ENCODE data around the gene RAB43.
A peak's percentile ranks its signal among the peaks of the same experiment; 100 is the strongest.
"Not testable (repeated sequence)": the region's sequence is repeated elsewhere in the genome, so short reads cannot be mapped to it uniquely, and the experiment has no call there.

RAB43 gene

DNA sequence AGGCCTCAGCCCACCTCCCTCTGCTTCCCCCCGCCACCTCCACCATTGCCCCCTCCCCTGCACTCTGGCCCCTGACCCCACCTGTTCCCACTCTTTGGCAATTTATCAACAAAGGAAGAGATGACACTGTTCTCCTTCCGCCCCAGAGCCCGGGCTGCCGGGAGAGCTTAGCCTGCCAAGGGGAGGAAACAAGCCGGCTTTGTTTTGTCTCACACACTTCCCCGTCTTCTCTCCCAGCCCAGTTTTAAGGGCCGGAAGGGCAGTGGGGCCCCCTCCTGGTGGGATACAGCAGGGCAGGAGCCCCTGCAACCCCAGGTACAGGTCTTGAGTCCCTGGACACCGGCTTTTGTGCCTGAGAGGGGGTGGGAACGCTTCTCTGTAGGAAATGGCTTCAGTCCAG, 33.7 kb downstream of the RAB43 start:
- not testable (repeated sequence) for DNase-seq

DNA sequence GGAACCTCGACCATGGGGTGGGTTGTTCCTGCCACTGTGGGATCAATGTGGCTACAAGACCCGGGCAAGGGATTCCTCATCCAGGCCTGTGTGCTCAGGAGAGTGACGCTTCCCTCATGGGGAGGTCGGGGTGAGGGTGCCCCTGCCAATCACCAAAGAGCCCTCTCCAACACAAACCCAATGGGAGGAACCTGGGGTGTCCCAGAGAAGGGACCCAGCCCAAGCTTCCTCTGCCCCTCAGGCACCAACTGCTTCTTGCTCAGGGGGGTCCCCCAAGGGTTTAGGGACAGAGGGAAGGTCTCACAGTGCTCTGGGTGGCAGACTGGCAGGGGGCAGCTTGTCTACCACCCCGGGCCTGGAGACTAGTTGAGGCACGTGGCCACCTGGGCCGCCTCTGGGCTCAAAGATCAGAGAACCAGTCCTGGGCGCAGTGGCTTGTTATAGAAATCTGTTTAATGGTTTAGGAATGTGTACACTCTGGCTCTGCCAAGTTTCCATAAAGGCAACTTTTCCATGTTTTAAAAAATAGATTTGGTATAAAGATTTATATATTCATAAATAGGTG, 34.4 kb downstream of the RAB43 start:
- no peak for DNase-seq

DNA sequence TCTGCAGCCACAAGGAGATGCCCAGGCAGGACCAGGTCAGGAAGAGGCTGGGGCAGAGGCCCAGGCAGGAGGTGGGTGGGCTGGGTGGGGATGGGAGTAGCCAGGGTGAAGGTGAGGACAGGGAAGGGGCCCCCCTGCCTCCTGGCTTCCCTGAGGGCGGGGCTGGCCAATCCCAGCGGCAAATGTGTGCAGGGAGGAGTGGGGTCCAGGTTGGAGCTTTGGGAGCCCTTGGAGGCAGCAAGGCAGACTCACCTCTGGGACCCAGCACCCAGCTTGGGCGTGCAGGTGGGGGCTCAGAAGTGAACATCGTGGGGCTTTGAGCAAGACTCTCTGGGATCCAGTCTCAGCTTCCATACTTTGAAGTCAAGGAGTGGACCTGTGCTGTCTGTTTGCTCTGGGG, 35.8 kb downstream of the RAB43 start:
- no peak for DNase-seq

DNA sequence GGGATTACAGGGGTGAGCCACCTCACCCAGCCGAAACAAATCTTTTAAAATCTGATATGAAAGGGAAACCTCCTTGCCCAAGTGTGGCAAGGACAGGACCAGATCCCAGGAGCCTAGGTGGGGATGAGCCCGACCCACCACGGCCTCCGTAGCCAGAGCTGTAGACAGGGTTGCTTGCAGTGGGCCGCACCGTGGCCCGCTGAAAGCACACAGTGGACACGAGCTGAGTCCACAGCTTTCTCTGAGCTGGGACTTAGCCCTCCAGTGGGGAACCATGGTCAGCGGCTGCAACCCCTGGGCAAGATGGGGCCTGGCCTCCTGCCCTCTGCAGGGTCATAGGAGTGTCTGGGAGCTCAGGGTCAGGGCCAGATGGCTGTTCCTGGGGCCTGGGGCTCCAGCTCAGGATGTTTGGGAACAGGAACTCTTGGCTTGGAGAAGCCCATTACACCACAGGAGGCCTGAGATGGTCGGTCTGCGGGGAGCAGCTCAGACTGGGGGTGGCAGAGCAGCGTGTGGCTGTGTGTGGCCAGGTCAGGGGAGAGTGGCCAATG, 36.4 kb downstream of the RAB43 start:
- DNase-seq, result no peak

DNA sequence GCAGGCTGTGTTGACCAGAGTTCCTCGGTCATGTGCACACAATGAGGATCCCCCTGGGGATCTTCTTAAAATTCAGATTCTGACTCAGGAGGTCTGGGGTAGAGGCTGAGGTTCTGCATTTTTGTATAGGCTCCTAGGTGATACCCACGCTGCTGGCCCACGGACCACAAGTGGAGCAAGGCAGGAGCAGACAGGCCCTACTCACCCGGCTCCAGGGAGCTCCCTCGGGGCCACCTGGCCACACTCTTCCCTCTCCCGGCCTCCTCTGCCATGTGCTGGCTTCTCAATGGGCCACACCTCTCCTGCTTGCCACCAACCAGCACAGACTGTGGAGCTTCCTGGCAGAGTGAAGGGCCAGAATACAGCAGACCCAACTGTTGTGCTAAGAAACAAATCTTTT, 37.1 kb downstream of the RAB43 start:
- DNase-seq, result no peak

DNA sequence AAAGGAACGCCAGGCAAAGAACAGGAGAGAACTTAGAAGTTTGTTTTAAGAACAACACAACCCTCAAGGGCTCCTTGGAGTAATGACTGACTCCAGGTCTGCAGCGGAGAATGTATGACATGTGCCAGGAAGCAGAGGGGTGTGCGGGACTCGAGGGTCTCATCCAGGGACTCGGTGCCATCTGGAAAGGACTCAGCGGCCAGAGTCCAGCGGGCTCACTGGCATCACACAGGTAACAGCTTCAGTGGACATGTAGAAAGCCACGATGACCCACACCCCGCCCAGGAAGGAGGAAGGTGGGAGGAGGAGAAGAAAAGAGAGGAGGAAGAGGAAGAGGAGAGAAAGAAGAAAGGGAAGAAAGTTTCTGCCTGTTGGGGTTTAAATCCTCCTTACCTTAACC, 39.6 kb downstream of the RAB43 start:
- DNase-seq, result no peak

DNA sequence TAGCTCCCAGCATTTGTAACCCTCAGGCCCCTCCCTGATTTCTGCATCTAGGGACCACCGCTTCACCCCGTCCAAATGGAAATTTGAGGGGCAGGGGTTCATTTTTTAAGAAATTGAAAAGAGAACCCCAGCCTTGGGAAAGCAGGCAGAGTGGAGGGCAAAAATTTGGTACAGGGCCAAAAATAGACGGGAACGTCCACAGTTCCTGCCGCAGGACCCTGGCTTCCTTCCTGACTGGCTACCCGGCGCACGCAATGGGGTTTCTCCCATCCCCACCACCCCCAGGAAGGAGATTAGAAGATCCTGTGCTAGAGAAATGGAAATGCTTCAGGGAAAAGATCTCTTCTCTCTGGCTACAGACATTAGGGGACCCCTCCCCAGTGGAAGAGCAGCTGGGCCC, 40.1 kb downstream of the RAB43 start:
- no peak for DNase-seq

DNA sequence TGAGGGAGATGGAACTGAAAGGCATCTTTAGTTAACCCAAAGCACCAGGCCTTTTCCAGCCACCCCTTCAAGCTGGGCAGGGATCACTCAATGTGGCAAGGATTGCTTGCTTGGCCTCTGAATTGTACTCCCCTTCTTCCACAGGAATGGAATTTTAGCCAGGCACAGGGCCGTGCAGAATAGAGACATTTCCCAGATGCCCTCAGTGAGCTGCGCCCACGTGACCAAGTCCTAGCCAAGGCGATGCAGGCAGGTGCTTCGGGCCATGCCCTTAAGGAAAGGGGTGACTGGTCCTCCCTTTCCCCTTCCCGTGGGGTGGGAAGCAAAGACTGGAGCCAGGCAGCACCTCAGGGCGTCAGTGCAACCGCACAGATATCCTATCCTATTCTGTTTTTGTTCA, 43.1 kb downstream of the RAB43 start:
- no peak for DNase-seq

DNA sequence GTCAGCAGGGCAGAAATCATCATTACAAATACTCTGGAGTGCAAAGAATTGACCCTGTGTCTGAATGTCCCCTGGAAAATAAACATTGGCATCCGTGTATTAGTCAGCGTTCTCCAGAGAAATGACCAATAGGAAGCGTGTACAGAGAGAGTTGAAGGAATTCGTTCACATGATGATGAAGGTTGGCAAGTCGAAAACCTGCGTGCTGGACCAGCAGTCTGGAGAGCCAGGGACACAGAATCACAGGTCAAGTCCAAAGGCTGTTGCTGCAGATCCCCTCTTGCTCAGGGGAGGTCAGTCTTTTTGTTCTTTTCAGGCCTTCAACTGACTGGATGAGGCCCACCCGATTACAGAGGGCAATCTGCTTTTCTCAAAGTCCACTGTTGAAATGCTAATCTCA, 44.4 kb downstream of the RAB43 start:
- DNase-seq, result no peak

DNA sequence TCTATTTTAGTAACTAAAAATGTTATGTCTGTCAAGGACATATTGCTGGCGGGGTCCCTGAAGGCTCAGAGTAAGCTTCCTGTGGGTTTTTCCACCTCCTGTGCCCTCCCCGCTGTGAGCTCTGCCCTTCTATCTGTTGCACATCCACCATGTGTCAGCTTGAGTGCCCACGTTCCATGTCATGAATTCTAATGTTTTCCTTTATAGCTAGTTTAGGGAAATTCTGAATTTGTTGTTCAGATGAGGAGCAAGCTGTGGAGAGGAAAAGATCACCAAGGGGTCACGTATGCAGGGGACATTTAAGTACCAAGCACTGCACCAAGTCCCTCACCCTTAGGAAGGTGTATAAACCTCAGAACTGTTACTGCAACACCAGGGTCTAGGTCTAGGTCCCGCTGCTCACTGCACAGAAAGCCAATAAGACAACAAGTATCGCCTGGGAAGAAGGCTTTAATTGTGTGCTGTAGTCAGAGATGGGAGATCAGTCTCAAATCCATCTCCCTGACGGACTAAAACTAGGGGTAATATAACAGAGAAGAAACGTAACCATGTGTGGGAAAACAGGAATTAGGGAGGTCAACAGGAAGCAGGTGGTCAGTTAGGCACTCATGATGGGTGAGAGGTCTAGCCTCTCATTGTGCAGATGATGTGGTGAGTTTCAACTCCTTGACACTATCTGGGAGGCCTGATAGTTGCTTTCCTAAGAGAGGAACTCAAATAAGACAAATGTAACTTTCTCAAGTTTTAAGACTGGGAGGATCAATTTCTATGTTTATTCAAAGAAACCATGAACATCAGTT, 51.3 kb downstream of the RAB43 start:
- no peak for DNase-seq

DNA sequence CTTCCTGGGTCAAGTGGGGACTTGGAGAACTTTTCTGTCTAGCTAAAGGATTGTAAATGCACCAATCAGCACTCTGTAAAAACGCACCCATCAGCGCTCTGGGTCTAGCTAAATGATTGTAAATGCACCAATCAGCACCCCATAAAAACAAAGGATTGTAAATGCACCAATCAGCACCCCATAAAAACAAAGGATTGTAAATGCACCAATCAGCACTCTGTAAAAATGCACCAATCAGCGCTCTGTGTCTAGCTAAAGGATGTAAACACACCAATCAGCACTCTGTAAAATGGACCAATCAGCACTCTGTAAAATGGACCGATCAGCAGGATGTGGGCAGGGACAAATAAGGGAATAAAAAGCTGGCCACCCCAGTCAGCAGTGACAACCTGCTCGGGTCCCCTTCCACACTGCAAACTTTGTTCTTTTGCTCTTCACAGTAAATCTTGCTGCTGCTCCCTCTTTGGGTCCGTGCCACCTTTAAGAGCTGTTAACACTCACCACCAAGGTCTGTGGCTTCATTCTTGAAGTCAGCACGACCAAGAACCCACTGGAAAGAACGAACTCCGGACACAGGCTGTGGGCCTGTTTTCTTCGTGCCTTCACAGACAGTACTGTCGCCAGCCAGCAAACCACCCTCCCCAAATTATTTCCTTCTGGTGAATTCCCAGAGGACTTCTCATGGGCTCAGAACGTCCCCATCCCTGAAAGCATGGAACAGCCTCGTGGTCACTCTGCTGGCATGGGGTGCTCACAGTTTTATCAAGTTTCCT, 52.1 kb downstream of the RAB43 start:
- DNase-seq, result not testable (repeated sequence)

DNA sequence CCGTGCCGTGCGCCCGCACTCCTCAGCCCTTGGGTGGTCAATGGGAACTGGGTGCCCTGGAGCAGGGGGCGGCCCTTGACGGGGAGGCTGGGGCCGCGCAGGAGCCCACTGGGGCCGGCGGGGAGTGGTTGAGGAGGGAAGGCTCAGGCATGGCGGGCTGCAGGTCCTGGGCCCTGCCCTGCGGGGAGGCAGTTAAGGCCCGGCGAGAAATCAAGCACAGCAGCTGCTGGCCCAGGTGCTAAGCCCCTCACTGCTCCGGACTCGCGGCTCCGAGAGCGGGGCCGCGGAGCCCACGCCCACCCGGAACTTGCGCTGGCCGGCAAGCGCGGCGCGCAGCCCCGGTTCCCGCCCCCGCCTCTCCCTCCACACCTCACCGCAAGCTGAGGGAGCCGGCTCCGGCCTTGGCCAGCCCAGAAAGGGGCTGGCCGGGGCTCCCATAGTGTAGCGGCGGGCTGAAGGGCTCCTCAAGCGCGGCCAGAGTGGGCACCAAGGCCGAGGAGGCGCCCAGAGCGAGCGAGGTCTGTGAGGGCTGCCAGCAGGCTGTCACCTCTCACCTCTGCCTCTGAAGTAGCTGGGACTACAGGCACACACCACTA, 53.2 kb downstream of the RAB43 start:
- no peak for DNase-seq

DNA sequence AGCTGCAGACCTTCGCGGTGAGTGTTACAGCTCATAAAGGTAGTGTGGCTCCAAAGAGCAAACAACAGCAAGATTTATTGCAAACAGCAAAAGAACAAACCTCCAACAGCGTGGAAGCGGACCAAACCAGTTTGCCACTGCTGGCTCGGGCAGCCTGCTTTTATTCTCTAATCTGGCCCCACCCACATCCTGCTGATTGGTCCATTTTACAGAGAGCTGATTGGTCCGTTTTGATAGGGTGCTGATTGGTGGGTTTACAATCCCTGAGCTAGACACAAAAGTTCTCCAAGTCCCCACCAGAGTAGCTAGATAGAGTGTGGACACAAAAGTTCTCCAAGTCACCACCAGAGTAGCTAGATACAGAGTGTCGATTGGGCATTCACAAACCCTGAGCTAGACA, 53.9 kb downstream of the RAB43 start:
- peak; percentile 15 for DNase-seq

DNA sequence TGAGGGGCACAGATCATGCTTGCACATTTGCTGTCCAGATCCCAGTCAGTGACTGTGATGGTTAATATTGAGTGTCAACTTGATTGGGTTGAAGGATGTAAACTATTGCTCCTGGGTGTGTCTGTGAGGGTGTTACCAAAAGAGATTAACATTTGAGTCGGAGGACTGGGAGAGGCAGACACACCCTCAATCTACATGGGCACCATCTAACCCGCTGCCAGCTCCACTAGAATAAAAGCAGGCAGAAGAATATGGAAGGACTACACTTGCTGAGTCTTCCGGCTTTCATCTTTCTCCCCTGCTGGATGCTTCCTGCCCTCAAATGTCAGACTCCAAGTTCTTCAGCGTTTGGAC, 55.9 kb downstream of the RAB43 start:
- DNase-seq, result no peak

DNA sequence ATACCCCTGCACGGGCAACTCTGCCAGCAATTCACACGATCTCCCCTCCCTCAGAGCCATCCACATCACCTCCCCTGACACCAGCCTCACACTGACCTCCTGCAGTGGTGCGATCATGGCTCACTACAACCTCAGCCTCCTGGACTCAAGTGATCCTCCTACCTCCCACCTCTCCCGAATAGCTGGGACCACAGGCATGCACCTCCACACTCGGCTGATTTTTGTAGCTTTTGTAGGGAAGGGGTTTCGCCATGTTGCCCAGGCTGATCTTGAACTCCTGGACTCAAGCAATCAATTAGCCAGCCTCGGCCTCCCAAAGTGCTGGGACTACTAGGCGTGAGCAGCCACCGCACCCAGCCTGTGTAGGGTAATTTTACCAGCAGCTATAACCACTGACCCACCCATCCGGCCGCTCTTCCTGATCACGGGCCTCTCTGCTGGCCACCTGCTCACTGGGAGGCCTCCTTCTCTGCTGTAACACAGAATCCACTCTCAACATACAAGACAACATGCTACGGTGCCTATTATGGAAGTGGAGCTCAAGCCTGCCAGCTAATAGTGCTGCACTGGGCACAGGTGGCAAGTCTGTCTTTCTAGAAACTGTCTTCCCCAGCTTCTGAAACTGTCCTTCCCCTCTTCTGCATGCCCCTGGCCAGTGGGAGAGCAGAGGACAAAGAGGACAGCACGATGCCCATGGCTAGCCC, 56.4 kb downstream of the RAB43 start:
- no peak for DNase-seq

DNA sequence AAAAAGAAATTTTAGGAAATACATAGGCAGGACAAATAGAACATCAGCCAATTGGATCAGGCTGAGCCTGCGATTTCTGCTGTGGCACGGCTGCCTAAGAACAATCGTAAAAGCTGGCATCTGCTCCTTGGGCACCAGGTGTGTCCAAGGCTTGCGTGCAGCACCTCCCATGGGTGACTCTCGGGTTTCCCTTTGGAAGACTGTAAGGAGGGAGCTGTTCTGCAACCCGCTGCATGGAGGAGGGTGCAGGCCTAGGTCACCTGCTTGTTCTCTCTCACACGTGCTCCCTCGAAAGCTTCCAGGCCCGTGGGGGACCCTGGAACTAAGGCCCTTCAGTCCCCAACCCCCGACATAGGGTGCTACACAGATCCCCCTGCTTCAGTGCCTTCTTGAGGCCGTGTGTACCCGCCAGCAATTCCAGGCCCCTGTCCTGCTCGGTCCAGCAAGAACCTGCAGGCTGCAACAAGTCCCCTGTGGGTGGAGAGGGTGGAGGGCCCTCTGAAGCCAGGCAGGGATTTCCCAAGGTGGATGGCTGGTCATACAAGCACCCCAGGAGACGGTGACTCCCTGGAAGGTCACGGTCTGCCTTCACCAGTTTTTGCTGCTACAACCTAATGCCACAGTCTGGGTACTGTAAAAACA, 57.6 kb downstream of the RAB43 start:
- no peak for DNase-seq

DNA sequence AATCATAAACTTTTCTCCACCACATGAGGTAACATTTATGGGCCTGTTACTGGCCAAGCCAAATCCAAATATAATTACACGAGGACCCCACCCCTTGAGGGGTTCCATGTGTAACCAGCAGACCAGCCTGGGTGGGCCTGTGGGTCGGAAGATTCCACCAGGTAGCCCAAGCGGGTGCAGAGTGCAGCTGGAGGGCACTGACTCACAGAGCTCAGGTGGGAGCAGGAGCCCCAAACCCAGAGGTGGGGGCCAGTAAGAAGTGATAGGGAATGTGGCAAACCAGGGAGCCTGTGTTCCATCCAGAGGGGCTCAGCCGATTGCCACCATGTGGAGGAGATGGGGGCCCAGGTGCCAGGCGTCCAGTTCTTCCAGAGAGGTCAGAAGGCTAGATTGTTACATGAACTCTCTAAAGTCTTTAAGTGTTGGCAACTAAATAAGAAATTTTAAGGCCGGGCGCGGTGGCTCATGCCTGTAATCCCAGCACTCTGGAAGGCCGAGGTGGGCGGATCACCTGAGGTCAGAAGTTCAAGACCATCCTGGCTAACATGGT, 58.4 kb downstream of the RAB43 start:
- no peak for DNase-seq

DNA sequence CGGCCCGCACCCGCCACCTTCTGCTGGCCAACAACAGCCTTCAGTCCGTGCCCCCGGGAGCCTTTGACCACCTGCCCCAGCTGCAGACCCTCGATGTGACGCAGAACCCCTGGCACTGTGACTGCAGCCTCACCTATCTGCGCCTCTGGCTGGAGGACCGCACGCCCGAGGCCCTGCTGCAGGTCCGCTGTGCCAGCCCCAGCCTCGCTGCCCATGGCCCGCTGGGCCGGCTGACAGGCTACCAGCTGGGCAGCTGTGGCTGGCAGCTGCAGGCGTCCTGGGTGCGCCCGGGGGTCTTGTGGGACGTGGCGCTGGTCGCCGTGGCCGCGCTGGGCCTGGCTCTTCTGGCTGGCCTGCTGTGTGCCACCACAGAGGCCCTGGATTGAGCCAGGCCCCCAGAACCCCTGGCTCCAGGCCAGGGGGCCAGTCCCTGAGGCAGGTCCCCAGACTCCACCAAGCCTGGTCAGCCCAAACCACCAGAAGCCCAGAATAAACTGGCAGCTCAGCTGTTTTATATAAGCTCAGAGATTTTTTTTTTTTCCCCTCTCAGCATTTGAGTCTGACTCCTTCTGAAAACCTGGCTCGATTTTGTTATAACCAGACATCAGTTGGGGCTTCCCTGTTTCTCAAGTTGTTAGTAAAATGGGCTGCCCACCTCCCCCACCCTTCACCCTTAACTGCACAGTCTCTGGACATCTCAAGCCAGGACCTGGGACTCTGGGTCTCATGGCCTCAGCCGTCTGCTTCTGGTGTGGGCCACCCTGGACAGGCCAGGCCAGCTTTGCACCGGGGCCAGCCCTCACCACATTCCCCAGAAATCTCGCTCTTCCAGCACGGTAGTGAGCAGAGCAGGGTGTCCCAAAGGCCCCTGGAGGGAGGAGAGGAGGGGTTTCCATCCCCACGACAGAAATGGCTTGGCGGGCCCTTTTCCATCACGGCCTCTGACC, 59.4 kb downstream of the RAB43 start:
- DNase-seq, result no peak

DNA sequence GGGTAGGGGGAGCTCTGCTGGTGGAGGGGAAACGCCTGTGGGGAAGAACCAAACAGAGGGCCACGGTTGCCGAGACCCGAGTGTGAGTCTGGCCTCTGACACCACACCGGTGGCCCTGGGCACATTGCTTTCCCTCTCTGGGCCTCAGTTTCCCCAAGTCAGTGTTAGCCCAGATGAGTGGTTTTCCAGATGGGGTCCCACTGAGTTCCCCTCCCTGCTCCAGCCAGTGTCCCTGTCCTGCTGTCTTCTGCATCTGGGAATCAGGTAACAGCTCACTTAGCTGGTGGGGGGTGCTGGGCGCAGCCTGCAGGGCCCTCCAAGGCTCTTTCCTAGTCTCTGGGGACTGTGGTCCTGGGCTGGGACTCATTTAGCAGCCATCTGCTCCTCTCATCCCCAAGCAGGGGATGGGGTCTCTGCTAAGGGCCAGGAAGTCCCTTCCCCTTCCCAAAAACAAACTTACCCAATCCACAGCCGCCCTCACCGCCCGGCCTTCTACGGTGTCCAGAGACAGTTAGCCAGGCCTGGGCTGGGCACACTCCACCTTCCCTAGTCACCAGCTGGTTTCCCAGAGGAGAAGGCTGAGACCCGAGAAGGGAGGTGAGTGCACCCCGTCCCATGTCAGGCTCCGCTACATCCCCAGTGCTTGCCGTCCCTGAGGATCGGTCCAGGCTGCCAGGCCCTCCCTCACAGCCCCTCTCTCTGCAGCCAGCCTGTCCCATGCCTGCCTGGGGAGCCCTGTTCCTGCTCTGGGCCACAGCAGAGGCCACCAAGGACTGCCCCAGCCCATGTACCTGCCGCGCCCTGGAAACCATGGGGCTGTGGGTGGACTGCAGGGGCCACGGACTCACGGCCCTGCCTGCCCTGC, 60.3 kb downstream of the RAB43 start:
- DNase-seq, result no peak
